Measurements from ENCODE around the gene IRX2. TPM values are rescaled to one million over a fixed set of nuclear protein-coding genes. Genes with fewer than 3 reads are reported as not detected.

Gene IRX2
- total RNA-seq, 1 donor from 2014 or later, result 56.4 TPM

DNA sequence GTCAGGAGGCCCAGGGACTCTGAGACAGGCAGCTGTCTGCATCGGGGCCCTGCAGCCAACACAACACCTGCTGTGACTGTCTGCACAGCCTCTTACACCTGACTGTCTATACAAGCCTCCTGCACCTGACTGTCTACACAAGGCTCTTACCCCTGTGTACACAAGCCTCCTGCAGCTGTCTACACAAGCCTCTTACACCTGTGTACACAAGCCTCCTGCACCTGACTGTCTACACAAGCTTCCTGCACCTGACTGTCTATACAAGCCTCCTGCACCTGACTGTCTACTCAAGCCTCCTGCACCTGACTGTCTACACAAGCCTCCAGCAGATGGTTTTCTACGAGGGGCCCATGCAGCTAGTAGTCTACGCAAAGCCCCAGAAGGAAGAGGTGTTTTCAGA is 18.6 kb downstream of the IRX2 start:
- DNase-seq, result no peak
- Histone ChIP-seq H3K4me3 (no peak overlapping the region), H3K27ac (no peak overlapping the region), H3K4me1 (no peaks in the 10 kb centered on the region), H3K36me3 (no peaks in the 10 kb centered on the region), H3K27me3 (peaks cover 6% of the 10 kb centered on the region), H3K9me3 (no peaks in the 10 kb centered on the region)
- TF ChIP-seq, protein P1, sequence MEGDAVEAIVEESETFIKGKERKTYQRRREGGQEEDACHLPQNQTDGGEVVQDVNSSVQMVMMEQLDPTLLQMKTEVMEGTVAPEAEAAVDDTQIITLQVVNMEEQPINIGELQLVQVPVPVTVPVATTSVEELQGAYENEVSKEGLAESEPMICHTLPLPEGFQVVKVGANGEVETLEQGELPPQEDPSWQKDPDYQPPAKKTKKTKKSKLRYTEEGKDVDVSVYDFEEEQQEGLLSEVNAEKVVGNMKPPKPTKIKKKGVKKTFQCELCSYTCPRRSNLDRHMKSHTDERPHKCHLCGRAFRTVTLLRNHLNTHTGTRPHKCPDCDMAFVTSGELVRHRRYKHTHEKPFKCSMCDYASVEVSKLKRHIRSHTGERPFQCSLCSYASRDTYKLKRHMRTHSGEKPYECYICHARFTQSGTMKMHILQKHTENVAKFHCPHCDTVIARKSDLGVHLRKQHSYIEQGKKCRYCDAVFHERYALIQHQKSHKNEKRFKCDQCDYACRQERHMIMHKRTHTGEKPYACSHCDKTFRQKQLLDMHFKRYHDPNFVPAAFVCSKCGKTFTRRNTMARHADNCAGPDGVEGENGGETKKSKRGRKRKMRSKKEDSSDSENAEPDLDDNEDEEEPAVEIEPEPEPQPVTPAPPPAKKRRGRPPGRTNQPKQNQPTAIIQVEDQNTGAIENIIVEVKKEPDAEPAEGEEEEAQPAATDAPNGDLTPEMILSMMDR (IDR thresholded peaks at IDR 0.05), result no peak
- intact Hi-C loops (cut with DNase I), result no loop called here
- peak; percentile 27 for ATAC-seq

DNA sequence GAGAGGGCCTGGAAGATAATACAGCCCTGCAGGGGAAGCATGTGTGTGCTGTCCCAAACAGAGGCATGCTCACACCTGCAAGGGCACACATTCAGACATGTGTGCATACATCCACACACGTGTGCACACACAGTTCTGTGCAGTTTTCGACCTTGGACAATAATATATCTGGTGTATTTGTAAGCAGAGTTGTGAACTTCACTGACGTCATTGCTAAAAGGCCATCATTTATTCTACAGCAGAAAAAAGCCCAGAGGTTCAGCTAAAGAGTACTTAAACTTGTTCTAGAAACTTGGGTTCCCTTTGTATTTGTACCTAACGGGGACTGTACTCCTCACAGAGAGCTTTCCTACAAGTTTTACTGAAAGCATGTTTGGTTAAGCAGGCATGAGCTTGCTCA is 19.5 kb downstream of the IRX2 start:
- Histone ChIP-seq H3K36me3 (no peaks in the 10 kb centered on the region), H3K4me1 (no peaks in the 10 kb centered on the region), H3K27me3 (peaks cover 2% of the 10 kb centered on the region), H3K4me3 (no peak overlapping the region), H3K9me3 (no peaks in the 10 kb centered on the region), H3K27ac (no peak overlapping the region)
- TF ChIP-seq, protein P1 (IDR thresholded peaks at IDR 0.05), result no peak
- intact Hi-C loops (cut with DNase I), result no loop called here
- DNase-seq (no peak), ATAC-seq (no peak)

DNA sequence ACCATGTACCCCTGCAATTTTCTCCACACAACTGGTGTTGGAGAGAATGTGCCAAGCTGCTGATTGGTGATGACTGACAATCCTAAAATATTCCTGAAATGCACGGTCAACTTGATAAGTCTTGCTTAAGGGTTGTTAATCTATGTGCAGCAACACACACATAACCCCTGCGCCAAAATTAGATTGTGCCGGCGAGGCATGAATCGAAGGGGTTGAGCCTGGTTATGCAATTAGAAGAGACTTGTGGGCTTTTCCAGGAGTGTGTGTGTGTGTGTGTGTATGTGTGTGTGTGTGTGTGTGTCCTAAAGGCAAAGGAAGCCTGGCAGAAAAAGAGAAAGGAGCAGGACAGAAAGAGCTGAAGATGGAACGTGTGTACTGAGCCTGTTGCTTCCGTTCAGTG is 22.3 kb downstream of the IRX2 start:
- peak; percentile 24 for ATAC-seq
- Histone ChIP-seq H3K27ac (no peak overlapping the region), H3K4me1 (no peaks in the 10 kb centered on the region), H3K4me3 (no peak overlapping the region), H3K27me3 (no peaks in the 10 kb centered on the region), H3K36me3 (no peaks in the 10 kb centered on the region), H3K9me3 (no peaks in the 10 kb centered on the region)
- TF ChIP-seq, protein P1 (IDR thresholded peaks at IDR 0.05), result no peak
- intact Hi-C loops (cut with DNase I), result no loop called here
- DNase-seq, result no peak

DNA sequence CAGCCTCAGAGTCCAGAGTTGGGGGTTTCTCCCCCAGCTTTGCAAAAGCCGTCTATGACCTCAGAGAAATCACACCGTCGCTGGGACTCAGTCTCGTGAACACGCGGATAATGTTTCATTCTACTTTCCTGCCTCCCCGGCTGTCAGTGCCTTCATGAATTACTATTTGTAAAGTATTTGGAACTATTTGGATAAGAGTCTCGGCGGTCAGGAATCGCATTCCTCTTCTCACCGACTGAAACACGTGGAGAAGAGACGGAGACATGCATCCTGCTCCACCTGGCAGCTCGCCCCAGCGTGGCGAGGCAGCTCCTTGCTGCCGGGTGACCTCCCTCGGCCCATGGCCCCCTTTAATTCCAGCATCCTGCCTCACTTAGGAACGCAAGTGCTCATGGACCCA is 23.9 kb downstream of the IRX2 start:
- H3K27me3 ChIP-seq, result no peaks in the 10 kb centered on the region
- DNase-seq (no peak), ATAC-seq (peak; percentile 43)
- TF ChIP-seq, protein P1 (IDR thresholded peaks at IDR 0.05), result no peak
- H3K9me3 ChIP-seq, result no peaks in the 10 kb centered on the region
- no peak overlapping the region for H3K4me3 ChIP-seq
- no peak overlapping the region for H3K27ac ChIP-seq
- H3K36me3 ChIP-seq, result no peaks in the 10 kb centered on the region
- H3K4me1 ChIP-seq, result no peaks in the 10 kb centered on the region
- intact Hi-C loops (cut with DNase I), result no loop called here

DNA sequence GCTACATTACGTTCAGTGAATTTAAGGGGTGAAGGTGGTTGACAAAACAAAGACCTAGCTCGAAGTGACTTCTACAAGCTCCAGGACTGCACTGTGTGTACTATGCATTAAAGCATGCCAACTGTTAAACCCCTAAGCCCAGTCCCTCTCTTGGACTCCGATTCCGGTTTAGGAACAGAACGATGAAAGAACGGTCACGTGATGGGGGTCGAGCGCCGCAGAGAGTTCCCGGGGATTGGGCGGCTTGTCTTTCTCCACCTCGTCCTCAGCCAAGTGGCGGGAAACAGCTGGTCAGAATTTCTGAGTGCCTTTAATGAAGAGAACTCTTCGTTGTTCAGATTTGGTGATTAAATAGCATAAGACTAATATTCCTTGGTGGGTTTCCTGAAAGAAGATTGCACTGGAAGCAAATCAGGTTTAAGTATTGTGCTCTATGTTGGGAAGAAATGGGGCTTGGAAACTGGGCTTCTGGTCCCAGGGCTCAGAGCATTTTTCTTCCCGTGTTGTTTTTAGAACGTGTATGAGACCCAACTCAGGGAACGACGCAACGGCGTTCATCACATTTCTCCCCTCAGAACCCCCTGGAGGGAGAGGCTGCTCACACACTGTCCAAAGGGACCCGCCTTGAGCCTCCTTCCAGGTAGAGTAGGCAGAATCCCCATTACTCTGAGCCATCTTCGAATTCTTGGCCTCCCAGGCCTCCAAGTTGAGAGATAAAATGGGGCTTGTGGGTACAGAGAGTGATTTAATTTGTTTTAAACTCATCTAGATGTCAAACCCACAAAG is 25.3 kb downstream of the IRX2 start:
- TF ChIP-seq, protein P1 (IDR thresholded peaks at IDR 0.05), result no peak
- no peaks in the 10 kb centered on the region for H3K27me3 ChIP-seq

More for the DNA sequence above, 25.3 kb downstream of the IRX2 start:
- intact Hi-C loops (cut with DNase I), result no loop called here
- no peak for ATAC-seq
- no peak overlapping the region for H3K4me3 ChIP-seq
- no peak for DNase-seq
- no peak overlapping the region for H3K27ac ChIP-seq
- H3K4me1 ChIP-seq, result no peaks in the 10 kb centered on the region
- no peaks in the 10 kb centered on the region for H3K9me3 ChIP-seq
- no peaks in the 10 kb centered on the region for H3K36me3 ChIP-seq
